ENCODE results near the gene TECPR1.

Gene TECPR1

GRCh38 chr7:98284335-98285036 lies 32.5 kb upstream of the TECPR1 start:
- DNase-seq (ENCODE audit: low read depth) = no peak

- DNase-seq (ENCODE audit: low read depth) = no peak
Observed at GRCh38 chr7:98283887-98284222, 31.8 kb upstream of the TECPR1 start.

GRCh38 chr7:98283127-98283886 lies 31.3 kb upstream of the TECPR1 start:
- DNase-seq (ENCODE audit: low read depth) = no peak

GRCh38 chr7:98282703-98283102 lies 30.7 kb upstream of the TECPR1 start:
- DNase-seq (ENCODE audit: low read depth) = no peak

- no peak for DNase-seq (ENCODE audit: low read depth)
Observed at GRCh38 chr7:98281757-98282606, 29.9 kb upstream of the TECPR1 start.

GRCh38 chr7:98280791-98281756 lies 29.0 kb upstream of the TECPR1 start, which contains the start of gene BRI3:
Gene BRI3 (plus strand): TSS chr7:98281686. CDS start chr7:98281796, 110 bp downstream.
- DNase-seq (ENCODE audit: low read depth) = peak; percentile 87

- DNase-seq (ENCODE audit: low read depth) = no peak
Observed at GRCh38 chr7:98280296-98280695, 28.3 kb upstream of the TECPR1 start.

GRCh38 chr7:98278936-98279335 lies 26.9 kb upstream of the TECPR1 start:
- DNase-seq (ENCODE audit: low read depth) = no peak

GRCh38 chr7:98278408-98278807 lies 26.4 kb upstream of the TECPR1 start:
- no peak for DNase-seq (ENCODE audit: low read depth)

- no peak for DNase-seq (ENCODE audit: low read depth)
Observed at GRCh38 chr7:98276241-98276761, 24.3 kb upstream of the TECPR1 start.

GRCh38 chr7:98267303-98267702 lies 15.3 kb upstream of the TECPR1 start:
- DNase-seq (ENCODE audit: low read depth) = no peak

GRCh38 chr7:98266840-98267239 lies 14.8 kb upstream of the TECPR1 start:
- no peak for DNase-seq (ENCODE audit: low read depth)

GRCh38 chr7:98265841-98266271 lies 13.8 kb upstream of the TECPR1 start:
- DNase-seq (ENCODE audit: low read depth) = no peak

- DNase-seq (ENCODE audit: low read depth) = no peak
Observed at GRCh38 chr7:98257701-98258100, 5.7 kb upstream of the TECPR1 start.

- no peak for DNase-seq (ENCODE audit: low read depth)
Observed at GRCh38 chr7:98256431-98256830, 4.4 kb upstream of the TECPR1 start.

- no peak for DNase-seq (ENCODE audit: low read depth)
Observed at GRCh38 chr7:98254951-98255610, 3.0 kb upstream of the TECPR1 start.

GRCh38 chr7:98254516-98254915 lies 2.5 kb upstream of the TECPR1 start:
- no peak for DNase-seq (ENCODE audit: low read depth)

GRCh38 chr7:98252425-98253054 lies 508 bp upstream of the TECPR1 start:
- DNase-seq (ENCODE audit: low read depth) = no peak

GRCh38 chr7:98251231-98251600 lies 816 bp downstream of the TECPR1 start:
- no peak for DNase-seq (ENCODE audit: low read depth)

GRCh38 chr7:98250789-98251188 lies 1.2 kb downstream of the TECPR1 start:
- DNase-seq (ENCODE audit: low read depth) = no peak

Measured in stimulated activated CD8-positive, alpha-beta memory T cell treated with anti-CD3 and anti-CD28 coated beads, Interleukin-7, amount 100 ng/mL, for 24 hours (primary cell).